Measurements from ENCODE around the gene PAK3.

GRCh38 chrX:111264385-111264784 is 168.4 kb downstream of the PAK3 start:
- TF ChIP-seq CTCF (IDR thresholded peaks at IDR 0.05; ENCODE audit: low read depth, low read length) (no peak), EZH2phosphoT487 (IDR thresholded peaks at IDR 0.05; ENCODE audit: low read depth) (no peak)

Data from OCI-LY3 (cell line).